Left lung (tissue), 10 donors: ENCODE data around the gene HAND2. TPM values are rescaled to one million over a fixed set of nuclear protein-coding genes. Genes with fewer than 3 reads are reported as not detected.

Experiments
- ATAC-seq: fragments of 200-7000 bp; cut with Tn5 transposase; one replicate; pipeline ENCODE4 v1.9.1; 2020; ENCODE audit warnings: moderate library complexity
- DNase-seq, 4 donors: peaks; one replicate each; pipeline ENCODE4 v3.0.0-alpha.2; 2013 to 2020
- H3K27ac ChIP-seq, 2 donors: fragments of 200-600 bp; sonication (generic) in 1 of 2; one replicate each; pipeline versions ENCODE4 v1.5.0 to v1.8.0; 2020 to 2021
- H3K27me3 ChIP-seq, 2 donors: fragments of 200-600 bp; sonication (generic) in 1 of 2; one replicate each; pipeline versions ENCODE4 v1.5.0 to v1.8.0; 2020 to 2021
- H3K36me3 ChIP-seq, 2 donors: fragments of 200-600 bp; sonication (generic) in 1 of 2; one replicate each; pipeline versions ENCODE4 v1.5.0 to v1.8.0; 2020 to 2021
- H3K4me1 ChIP-seq, 2 donors: fragments of 200-600 bp; one replicate each; pipeline ENCODE4 v1.8.0; 2021
- H3K4me3 ChIP-seq, 2 donors: fragments of 200-600 bp; sonication (generic) in 1 of 2; one replicate each; pipeline versions ENCODE4 v1.5.0 to v1.8.0; 2020 to 2021; ENCODE audit warnings: mild to moderate bottlenecking in 1 of 2
- H3K9me3 ChIP-seq, 2 donors: fragments of 200-600 bp; sonication (generic) in 1 of 2; one replicate each; pipeline versions ENCODE4 v1.5.0 to v1.8.0; 2020 to 2021
- intact Hi-C, 2 donors: fragments of 100-400 bp; cut with DNase I; formaldehyde crosslinking; loops; one replicate each; pipeline versions ENCODE4 v1.11.2 to v1.14.2; 2022
- polyA plus RNA-seq, 6 donors: library from polyadenylated mRNA; unstranded; fragments of 120-200 nt; gene quantifications; one replicate each; pipeline ENCODE4 v1.2.1, GENCODE V29; 2013; ENCODE audit not compliant: insufficient read length in 6 of 6
- total RNA-seq, 2 donors: library from RNA; stranded (reverse); fragmentation: NEBNext Ultra II Directional; extraction: Animal tissue kit (Norgen Biotek cat#: 25700); gene quantifications; one replicate each; pipeline ENCODE4 v1.2.1, GENCODE V29; 2021
- TF ChIP-seq, protein P1 (sequence below), 2 donors: fragments of 200-600 bp; sonication (generic) in 1 of 2; IDR thresholded peaks; one replicate each; pipeline versions ENCODE4 v1.5.0 to v1.8.0; 2021; ENCODE audit warnings: antibody characterized with exemption in 2 of 2
- donor health status: DM: no; HTN: yes; CAD: no.
- donor health status: DM: no; HTN: no; CAD: no.

HAND2 gene
- total and polyA plus RNA-seq, 8 donors: 0.20 to 0.41 (median 0.20) TPM; not detected in 3

DNA sequence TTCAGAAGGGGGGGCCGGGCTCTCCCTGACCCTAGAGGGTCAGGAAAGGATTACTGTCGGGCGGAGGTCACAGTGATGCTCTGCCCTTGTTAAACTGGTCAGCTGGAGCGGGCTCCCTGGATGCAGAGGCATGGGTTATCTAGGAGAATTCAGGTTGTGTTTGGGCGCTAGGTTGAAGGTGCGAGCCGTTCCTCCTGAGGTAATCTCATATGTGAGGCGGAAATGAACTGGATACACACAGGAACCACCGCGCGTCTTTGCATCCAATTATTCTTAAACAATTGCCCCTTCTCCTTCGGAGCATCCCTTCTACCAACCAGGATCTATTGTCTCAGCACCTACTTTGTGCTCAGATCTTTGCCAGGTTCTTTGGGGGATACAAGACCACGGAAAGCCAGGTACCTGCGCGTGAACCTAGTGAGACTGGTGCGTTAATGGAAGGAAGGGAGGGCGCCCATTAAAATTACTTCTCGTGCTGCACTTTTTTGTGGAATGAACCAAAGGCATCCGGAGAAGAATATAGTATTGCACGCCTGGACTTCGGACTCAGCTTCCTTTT, 28.4 kb downstream of the HAND2 start:
- H3K9me3 ChIP-seq: no peaks in the 10 kb centered on the region
- peaks cover 80 to 98% of the 10 kb centered on the region in 2 donors for H3K27me3 ChIP-seq
- no peak overlapping the region for H3K27ac ChIP-seq
- H3K4me1 ChIP-seq: peaks cover 0 to 12% of the 10 kb centered on the region in 2 donors
- ATAC-seq (no peak), DNase-seq (no peak)
- H3K4me3 ChIP-seq: peak overlapping the region in 1 of 2 donors; percentile 33
- TF ChIP-seq, protein P1, sequence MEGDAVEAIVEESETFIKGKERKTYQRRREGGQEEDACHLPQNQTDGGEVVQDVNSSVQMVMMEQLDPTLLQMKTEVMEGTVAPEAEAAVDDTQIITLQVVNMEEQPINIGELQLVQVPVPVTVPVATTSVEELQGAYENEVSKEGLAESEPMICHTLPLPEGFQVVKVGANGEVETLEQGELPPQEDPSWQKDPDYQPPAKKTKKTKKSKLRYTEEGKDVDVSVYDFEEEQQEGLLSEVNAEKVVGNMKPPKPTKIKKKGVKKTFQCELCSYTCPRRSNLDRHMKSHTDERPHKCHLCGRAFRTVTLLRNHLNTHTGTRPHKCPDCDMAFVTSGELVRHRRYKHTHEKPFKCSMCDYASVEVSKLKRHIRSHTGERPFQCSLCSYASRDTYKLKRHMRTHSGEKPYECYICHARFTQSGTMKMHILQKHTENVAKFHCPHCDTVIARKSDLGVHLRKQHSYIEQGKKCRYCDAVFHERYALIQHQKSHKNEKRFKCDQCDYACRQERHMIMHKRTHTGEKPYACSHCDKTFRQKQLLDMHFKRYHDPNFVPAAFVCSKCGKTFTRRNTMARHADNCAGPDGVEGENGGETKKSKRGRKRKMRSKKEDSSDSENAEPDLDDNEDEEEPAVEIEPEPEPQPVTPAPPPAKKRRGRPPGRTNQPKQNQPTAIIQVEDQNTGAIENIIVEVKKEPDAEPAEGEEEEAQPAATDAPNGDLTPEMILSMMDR (IDR thresholded peaks at IDR 0.05): no peak
- H3K36me3 ChIP-seq: no peaks in the 10 kb centered on the region
- intact Hi-C loops: no loop called here

DNA sequence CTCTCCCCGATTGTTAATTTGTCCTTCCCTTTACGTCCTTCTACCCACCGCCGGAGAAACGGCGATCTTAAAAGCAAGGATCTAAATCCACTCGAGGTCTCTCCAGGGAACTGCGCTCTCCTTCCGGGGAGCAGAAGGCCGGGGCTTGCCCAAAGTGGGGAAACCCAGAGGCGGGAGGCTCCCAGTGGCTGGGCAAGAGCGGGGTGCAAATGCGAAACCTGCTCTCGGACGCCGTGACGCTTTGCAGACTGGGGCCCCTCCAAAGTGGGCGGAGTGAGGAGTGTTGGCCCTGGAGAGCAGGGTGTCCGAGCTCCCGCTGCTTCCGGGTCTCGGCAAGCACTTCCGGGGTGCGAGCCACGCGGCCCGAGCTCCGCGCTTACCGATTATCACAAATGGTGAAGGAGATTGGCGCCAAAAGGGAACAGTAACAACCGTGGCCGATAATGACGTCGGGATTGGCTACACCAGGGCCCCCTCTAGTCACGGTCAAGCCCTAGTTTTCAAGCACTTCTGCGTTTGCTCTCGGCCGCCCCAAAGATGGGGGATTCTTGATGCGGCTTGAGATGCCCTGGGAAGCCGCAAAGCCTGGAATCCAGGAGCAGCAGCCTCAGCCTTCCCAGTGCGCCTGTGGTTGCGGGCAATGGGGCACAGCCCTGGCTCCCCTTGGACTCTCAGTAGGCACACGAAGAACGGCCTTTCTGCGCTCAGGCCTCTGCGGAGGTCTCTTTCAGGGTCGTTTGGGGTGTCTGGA, 29.0 kb downstream of the HAND2 start:
- intact Hi-C loops: no loop called here

GRCh38 chr4:173499658-173500535, 30.1 kb downstream of the HAND2 start:
- intact Hi-C loops: loop anchor here in 1 of 2 donors (10.0 kb wide), 1 partner anchor 75 kb away; no protein-coding TSS in a partner anchor
- no peak overlapping the region for H3K27ac ChIP-seq

More for the DNA sequence above, 29.0 kb downstream of the HAND2 start:
- no peaks in the 10 kb centered on the region for H3K9me3 ChIP-seq
- peak overlapping the region; percentile 21 to 33 for H3K4me3 ChIP-seq
- no peak overlapping the region for H3K27ac ChIP-seq
- H3K4me1 ChIP-seq: peaks cover 0 to 12% of the 10 kb centered on the region in 2 donors
- TF ChIP-seq, protein P1 (IDR thresholded peaks at IDR 0.05): no peak
- DNase-seq (peak in 2 of 4 donors; percentile 53 to 83), ATAC-seq (peak; percentile 30)
- H3K36me3 ChIP-seq: no peaks in the 10 kb centered on the region
- H3K27me3 ChIP-seq: peaks cover 74 to 95% of the 10 kb centered on the region in 2 donors

GRCh38 chr4:173498771-173499170, 31.3 kb downstream of the HAND2 start:
- TF ChIP-seq, protein P1 (IDR thresholded peaks at IDR 0.05): no peak
- DNase-seq (no peak), ATAC-seq (no peak)
- intact Hi-C loops: loop anchor here in 1 of 2 donors (10.0 kb wide), 1 partner anchor 74 kb away; no protein-coding TSS in a partner anchor
- H3K4me3 ChIP-seq: no peak overlapping the region
- no peak overlapping the region for H3K27ac ChIP-seq
- peaks cover 0 to 21% of the 10 kb centered on the region in 2 donors for H3K4me1 ChIP-seq
- H3K27me3 ChIP-seq: peaks cover 68 to 94% of the 10 kb centered on the region in 2 donors
- no peaks in the 10 kb centered on the region for H3K36me3 ChIP-seq
- no peaks in the 10 kb centered on the region for H3K9me3 ChIP-seq

More at GRCh38 chr4:173499658-173500535, 30.1 kb downstream of the HAND2 start:
- H3K9me3 ChIP-seq: no peaks in the 10 kb centered on the region
- H3K27me3 ChIP-seq: peaks cover 74 to 94% of the 10 kb centered on the region in 2 donors
- TF ChIP-seq, protein P1 (IDR thresholded peaks at IDR 0.05): no peak
- H3K4me3 ChIP-seq: peak overlapping the region in 1 of 2 donors; percentile 33
- H3K36me3 ChIP-seq: no peaks in the 10 kb centered on the region
- DNase-seq (no peak), ATAC-seq (no peak)
- peaks cover 0 to 12% of the 10 kb centered on the region in 2 donors for H3K4me1 ChIP-seq
